OCI-LY7 (cell line): ENCODE results near the gene HOXC4. TPM values are rescaled to one million over a fixed set of nuclear protein-coding genes. Genes with fewer than 3 reads are reported as not detected.
A peak's percentile ranks its signal among the peaks of the same experiment; 100 is the strongest.

ENCODE experiments used
- BruUV-seq: library from RNA; stranded (reverse); fragments of 400-500 nt; replicated peaks from 2 replicates; lab custom pipeline; 2021; lab: Mats Ljungman, UMichigan
- CTCF ChIA-PET: fragments of 300-600 bp; sonication (Branson Sonifier 250); formaldehyde crosslinking; loops from one replicate; lab custom pipeline; 2022; ENCODE audit warnings: antibody characterized with exemption; ENCODE audit not compliant: unreplicated experiment; lab: Charles Lee
- POLR2A ChIA-PET: fragments of 300-600 bp; sonication (Branson Sonifier 250); formaldehyde crosslinking; loops from one replicate; lab custom pipeline; 2022; ENCODE audit warnings: antibody characterized with exemption; lab: Charles Lee
- DNase-seq: peaks from one replicate; pipeline ENCODE4 v3.0.0-alpha.2; 2015; ENCODE audit warnings: low spot score
- H2AFZ ChIP-seq: fragments of 200-600 bp; sonication (generic), shearing (Covaris generic); 2 replicates; pipeline ENCODE4 v1.6.1; 2014; ENCODE audit warnings: mild to moderate bottlenecking, antibody characterized with exemption, low read length, moderate library complexity
- H3K27ac ChIP-seq: fragments of 200-600 bp; sonication (generic); 2 replicates; pipeline ENCODE4 v1.5.1; 2014; ENCODE audit warnings: mixed run types, low read depth, mild to moderate bottlenecking, moderate library complexity, low read length, inconsistent platforms; ENCODE audit not compliant: poor library complexity, severe bottlenecking
- H3K36me3 ChIP-seq: fragments of 200-600 bp; sonication (generic); 2 replicates; pipeline ENCODE4 v1.6.1; 2014; ENCODE audit warnings: mild to moderate bottlenecking, antibody characterized with exemption, low read length, moderate library complexity, mixed read lengths; ENCODE audit not compliant: insufficient read depth
- H3K4me1 ChIP-seq: fragments of 200-600 bp; sonication (generic); 2 replicates; pipeline ENCODE4 v1.5.1; 2014; ENCODE audit warnings: mild to moderate bottlenecking, low read length; ENCODE audit not compliant: insufficient read depth, poor library complexity, severe bottlenecking
- H3K4me2 ChIP-seq: fragments of 200-600 bp; sonication (generic); 2 replicates; pipeline ENCODE4 v1.6.1; 2014; ENCODE audit warnings: mild to moderate bottlenecking, low read length
- H3K4me3 ChIP-seq: fragments of 200-600 bp; sonication (generic); 2 replicates; pipeline ENCODE4 v1.5.1; 2014; ENCODE audit warnings: mild to moderate bottlenecking, low read depth, low read length; ENCODE audit not compliant: poor library complexity, severe bottlenecking
- H3K79me2 ChIP-seq: fragments of 200-600 bp; sonication (generic); 2 replicates; pipeline ENCODE4 v1.6.1; 2016; ENCODE audit warnings: low read depth, mild to moderate bottlenecking, low read length, moderate library complexity, mixed read lengths; ENCODE audit not compliant: insufficient read depth
- H3K9me2 ChIP-seq: fragments of 200-600 bp; sonication (generic); 2 replicates; pipeline ENCODE4 v1.6.1; 2016; ENCODE audit warnings: mild to moderate bottlenecking, low read length, mixed read lengths; ENCODE audit not compliant: insufficient read depth
- H3K9me3 ChIP-seq: fragments of 200-600 bp; sonication (generic); 2 replicates; pipeline ENCODE4 v1.6.1; 2014; ENCODE audit warnings: mild to moderate bottlenecking, mixed run types, low read length, mixed read lengths
- H4K20me1 ChIP-seq: fragments of 200-600 bp; sonication (generic); 2 replicates; pipeline ENCODE4 v1.6.1; 2014; ENCODE audit warnings: mild to moderate bottlenecking, antibody characterized with exemption, low read length, moderate library complexity, mixed read lengths; ENCODE audit not compliant: insufficient read depth
- CTCF ChIP-seq: fragments of 200-600 bp; sonication (generic); conservative IDR thresholded peaks from 2 replicates; pipeline ENCODE4 v1.5.1; 2014; ENCODE audit warnings: mild to moderate bottlenecking, antibody characterized with exemption, low read length, moderate library complexity, mixed read lengths
- EZH2phosphoT487 ChIP-seq: fragments of 200-600 bp; sonication (generic); IDR thresholded peaks from 2 replicates; pipeline ENCODE4 v1.6.1; 2018; ENCODE audit warnings: low read depth, borderline replicate concordance, mild to moderate bottlenecking, mixed run types, antibody characterized with exemption, low read length, moderate library complexity, mixed read lengths
- intact Hi-C: fragments of 100-400 bp; cut with micrococcal nuclease; formaldehyde crosslinking; loops from one replicate; pipeline ENCODE4 v1.10.0; 2022; ENCODE audit not compliant: unreplicated experiment
- total RNA-seq, 2 experiments: library from RNA; depleted of rRNA in 1 of 2; stranded (reverse); fragments of >200 nt in 1 of 2; shearing (Covaris generic) in 1 of 2; gene quantifications; 2 replicates each; pipeline ENCODE4 v1.2.3, GENCODE V29; 2014 to 2022

The HOXC4 gene
- total RNA-seq, 2 experiments from 2014 or later, result 7.1 to 20.0 TPM

DNA sequence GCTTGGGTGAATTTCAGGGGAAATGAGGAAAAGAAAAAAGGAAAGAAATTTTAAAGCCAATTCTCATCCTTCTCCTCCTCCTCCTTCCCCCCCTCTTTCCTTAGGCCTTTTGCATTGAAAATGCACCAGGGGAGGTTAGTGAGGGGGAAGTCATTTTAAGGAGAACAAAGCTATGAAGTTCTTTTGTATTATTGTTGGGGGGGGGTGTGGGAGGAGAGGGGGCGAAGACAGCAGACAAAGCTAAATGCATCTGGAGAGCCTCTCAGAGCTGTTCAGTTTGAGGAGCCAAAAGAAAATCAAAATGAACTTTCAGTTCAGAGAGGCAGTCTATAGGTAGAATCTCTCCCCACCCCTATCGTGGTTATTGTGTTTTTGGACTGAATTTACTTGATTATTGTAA is 1.9 kb downstream of the HOXC4 start:
- DNase-seq, result no peak
- Histone ChIP-seq H2AFZ (no peak overlapping the region), H3K36me3 (peaks cover 20% of the 10 kb centered on the region; the same call in 1 of the 2 replicates), H3K4me2 (peak overlapping the region; percentile 71), H3K4me1 (peaks cover 40% of the 10 kb centered on the region), H3K79me2 (peaks cover 21% of the 10 kb centered on the region), H3K4me3 (peak overlapping the region; percentile 59), H3K9me2 (no peaks in the 10 kb centered on the region), H3K9me3 (no peaks in the 10 kb centered on the region), H4K20me1 (0 out of 2 replicates have a peak, but pooled peaks cover 4% of the 10 kb centered on the region), H3K27ac (no peak overlapping the region)
- intact Hi-C loops, result no loop called here
- ChIA-PET CTCF (interaction anchor here (0.6 kb wide), 1 partner anchor 153 kb away, joined by 14 read pairs; no protein-coding TSS in a partner anchor), POLR2A (interaction anchor here (0.6 to 1.6 kb wide), 5 partner anchors 21 to 1578 kb away, joined by 3 to 6 read pairs (median 5); partner anchors contain the start of gene SMUG1)
- TF ChIP-seq CTCF (no peak), EZH2phosphoT487 (no peak)
- BruUV-seq, result TSS peak; percentile 81

DNA sequence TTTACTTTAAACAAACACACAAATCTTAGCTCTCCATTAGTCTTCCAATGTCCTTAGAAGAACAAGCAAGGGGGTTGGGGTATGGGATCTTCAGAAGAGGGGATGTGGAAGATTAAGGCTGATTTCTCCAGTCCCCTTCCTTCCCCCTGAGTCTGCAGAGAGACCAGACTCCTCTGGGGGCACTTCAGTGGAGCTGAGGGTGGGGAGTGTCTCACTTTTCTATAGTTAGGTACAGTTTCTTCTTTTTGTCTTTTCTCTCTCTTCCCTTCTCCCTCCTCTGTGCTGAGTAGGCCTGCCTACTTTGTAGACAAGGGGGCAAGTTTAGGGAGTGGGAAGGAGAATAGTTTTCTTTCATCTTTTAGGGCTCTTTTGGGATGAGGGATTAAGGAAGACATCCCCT is 2.5 kb downstream of the HOXC4 start:
- intact Hi-C loops, result no loop called here

GRCh38 chr12:54058128-54058768 is 4.6 kb downstream of the HOXC4 start:
- no TSS peak for BruUV-seq
- Histone ChIP-seq H3K79me2 (peaks cover 21% of the 10 kb centered on the region), H3K4me1 (peaks cover 19% of the 10 kb centered on the region), H3K4me2 (no peak overlapping the region), H4K20me1 (0 out of 2 replicates have a peak, but pooled peaks cover 4% of the 10 kb centered on the region), H3K27ac (no peak overlapping the region), H3K4me3 (no peak overlapping the region), H2AFZ (no peak overlapping the region), H3K9me3 (no peaks in the 10 kb centered on the region), H3K9me2 (no peaks in the 10 kb centered on the region), H3K36me3 (peaks cover 20% of the 10 kb centered on the region; the same call in 1 of the 2 replicates)
- intact Hi-C loops, result no loop called here
- TF ChIP-seq EZH2phosphoT487, result no peak
- no peak for TF ChIP-seq CTCF
- ChIA-PET POLR2A (no interaction called here), CTCF (no interaction called here)
- no peak for DNase-seq

More for the DNA sequence above, 2.5 kb downstream of the HOXC4 start:
- TF ChIP-seq EZH2phosphoT487, result no peak
- no TSS peak for BruUV-seq
- ChIA-PET CTCF (no interaction called here), POLR2A (interaction anchor here (0.6 to 1.6 kb wide), 6 partner anchors 13 to 162 kb away, joined by 3 to 6 read pairs (median 4); partner anchors contain the start of gene SMUG1)
- Histone ChIP-seq H3K9me2 (no peaks in the 10 kb centered on the region), H4K20me1 (0 out of 2 replicates have a peak, but pooled peaks cover 4% of the 10 kb centered on the region), H3K27ac (no peak overlapping the region), H2AFZ (no peak overlapping the region), H3K79me2 (peaks cover 21% of the 10 kb centered on the region), H3K4me1 (peaks cover 38% of the 10 kb centered on the region), H3K4me3 (peak overlapping the region; percentile 59), H3K4me2 (peak overlapping the region; percentile 71), H3K36me3 (peaks cover 20% of the 10 kb centered on the region; the same call in 1 of the 2 replicates), H3K9me3 (no peaks in the 10 kb centered on the region)
- no peak for DNase-seq
